HG03108 (cell line): ENCODE data around the gene PECR.
A peak's percentile ranks its signal among the peaks of the same experiment; 100 is the strongest.

ENCODE experiments used
- ATAC-seq: cut with Tn5 transposase; IDR thresholded peaks from one replicate; pipeline ENCODE4 v1.9.1; 2021; ENCODE audit warnings: moderate library complexity; ENCODE audit not compliant: unreplicated experiment

Gene PECR

DNA sequence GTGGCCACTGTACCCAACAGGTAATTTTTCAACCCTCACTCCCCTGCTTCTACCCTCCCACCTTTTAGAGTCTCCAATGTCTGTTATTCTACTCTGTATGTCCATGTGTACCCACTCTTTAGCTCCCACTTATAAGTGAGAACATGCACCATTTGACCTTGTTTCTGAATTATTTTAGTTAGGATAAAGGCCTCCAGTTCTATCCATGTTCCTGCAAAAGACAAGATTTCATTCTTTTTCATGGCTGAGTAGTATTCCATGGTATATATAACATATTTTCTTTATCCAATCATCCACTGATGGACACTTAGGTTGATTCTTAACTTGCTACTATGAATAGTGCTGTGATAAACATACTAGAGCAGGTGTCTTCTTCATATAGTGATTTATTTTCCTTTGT lies 9.1 kb downstream of the PECR start:
- ATAC-seq = no peak

GRCh38 chr2:216071111-216071851 lies 10.3 kb downstream of the PECR start:
- ATAC-seq = no peak

GRCh38 chr2:216070195-216070594 lies 11.4 kb downstream of the PECR start:
- ATAC-seq = no peak

DNA sequence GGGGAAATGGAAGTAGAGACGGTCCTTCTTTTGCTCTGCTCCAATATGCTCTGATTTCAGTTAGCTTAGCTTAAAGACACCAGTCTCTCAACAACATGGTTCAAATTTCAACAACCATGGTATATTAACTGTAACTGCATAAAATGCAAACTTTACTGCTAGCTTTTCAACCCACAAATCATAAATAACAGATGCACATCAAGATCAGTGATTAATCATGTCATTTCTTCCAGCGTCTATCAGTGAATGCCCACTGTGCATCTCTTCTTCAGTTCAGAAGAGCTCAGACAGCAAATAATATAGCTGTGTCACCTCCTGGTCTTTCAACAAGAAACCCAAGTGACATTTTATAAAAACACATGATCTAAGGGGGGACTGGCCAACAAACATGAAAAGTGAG lies 12.6 kb downstream of the PECR start:
- no peak for ATAC-seq

DNA sequence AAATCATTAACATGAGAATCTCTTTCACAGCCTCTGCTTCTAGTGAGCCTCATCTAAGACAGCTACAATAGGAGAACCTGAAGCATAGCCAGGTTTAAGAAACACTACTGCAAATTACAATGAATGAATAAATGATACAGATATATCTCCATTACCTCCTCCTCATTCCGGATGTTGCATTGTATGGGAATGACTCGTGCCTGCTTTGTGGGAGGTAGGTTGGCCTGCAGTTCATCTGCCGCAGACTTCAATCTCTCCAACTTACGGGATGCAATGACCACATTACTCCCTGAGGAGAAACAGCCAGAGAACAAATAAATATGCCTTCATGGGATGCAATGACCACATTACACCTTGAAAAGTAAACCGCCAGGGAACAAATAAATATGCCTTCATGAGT lies 15.4 kb downstream of the PECR start:
- no peak for ATAC-seq

DNA sequence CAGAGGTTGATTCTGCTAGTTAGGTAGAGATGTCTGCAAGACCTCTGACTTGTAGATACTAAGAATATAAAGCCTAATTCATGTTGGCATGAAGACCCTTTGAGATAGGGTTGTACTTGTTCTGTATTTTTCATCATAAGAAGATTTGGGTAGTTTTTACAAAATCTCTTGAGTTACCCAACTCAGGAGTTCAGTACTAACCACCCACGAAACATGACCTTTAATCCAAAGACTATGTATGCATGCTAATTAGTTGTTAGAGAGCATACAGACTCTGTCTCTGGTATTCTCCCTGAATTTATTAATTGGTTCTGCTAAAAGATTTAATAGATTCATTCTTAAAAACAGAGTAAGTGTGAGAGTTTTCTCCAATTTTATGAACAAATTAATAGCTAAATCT lies 16.9 kb downstream of the PECR start:
- ATAC-seq = no peak

DNA sequence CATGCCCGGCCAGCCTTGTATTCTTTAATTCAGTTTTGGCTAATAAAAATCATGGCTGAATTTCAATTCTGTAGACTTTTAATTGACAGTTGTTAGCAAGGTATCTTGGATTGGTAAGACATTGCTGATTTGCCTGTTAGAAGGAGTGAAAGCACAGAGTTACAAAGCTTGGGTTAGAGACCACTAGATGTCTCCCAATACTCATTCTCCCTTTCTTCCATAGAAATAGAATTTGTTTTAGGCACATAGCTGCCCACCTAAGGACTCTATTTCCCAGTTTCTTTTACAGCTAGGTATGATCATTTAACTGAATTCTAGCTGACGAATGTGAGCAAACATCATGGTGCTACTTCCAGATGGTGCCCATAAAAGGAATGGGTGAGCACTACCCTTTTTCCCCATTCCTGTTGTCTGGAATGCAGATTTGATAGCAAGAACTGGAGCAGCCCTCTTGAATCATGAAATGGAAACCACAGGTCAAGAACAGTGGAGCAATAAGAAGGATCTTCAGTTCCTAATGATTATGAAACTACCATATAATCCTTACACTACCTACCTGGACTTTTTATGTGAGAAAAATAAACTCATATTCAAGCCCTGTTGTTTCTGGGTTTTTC lies 17.5 kb downstream of the PECR start:
- ATAC-seq = no peak

GRCh38 chr2:216059233-216059834 lies 22.3 kb downstream of the PECR start:
- ATAC-seq = no peak

GRCh38 chr2:216057688-216058193 lies 23.9 kb downstream of the PECR start:
- peak; percentile 84 for ATAC-seq

DNA sequence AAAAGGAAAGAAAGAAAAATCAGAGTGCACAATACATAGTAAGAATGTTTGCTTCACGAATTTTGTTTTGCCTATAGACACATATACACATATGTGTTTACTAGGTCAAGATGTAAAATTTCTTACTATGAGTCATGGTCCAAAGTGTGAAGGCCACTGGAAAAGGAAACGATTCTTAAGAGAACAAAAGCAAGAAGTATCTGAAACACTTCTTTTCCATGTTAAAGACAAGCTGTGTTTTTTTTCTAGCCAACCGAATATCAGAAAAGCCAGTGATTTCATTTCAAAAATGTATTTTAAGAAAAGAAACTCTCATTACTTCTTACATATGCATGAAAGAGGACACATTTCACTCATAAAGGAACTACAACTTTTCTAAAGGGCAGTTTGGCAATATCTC lies 24.9 kb downstream of the PECR start:
- peak; percentile 37 for ATAC-seq

GRCh38 chr2:216055680-216056079 lies 25.9 kb downstream of the PECR start:
- no peak for ATAC-seq

DNA sequence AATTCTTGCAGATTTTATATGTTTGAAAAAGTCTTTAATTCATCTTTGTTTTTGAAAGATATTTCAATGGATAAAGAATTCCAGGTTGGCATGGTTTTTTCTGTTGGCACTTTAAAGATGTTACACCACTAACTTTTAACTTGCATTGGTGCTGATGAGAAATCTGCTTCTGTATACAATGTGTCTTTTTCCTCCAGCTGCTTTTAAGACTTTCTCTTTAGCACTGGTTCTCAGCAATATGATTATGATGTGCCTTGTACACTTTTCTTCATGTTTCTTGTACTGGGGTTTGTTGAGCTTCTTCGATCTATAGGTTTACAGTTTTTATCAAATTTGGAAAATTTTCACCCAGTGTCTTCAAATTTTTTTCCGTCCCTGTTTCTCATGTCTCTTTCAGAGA lies 29.2 kb downstream of the PECR start:
- no peak for ATAC-seq

- no peak for ATAC-seq
Observed at GRCh38 chr2:216051350-216051749, 30.3 kb downstream of the PECR start.

DNA sequence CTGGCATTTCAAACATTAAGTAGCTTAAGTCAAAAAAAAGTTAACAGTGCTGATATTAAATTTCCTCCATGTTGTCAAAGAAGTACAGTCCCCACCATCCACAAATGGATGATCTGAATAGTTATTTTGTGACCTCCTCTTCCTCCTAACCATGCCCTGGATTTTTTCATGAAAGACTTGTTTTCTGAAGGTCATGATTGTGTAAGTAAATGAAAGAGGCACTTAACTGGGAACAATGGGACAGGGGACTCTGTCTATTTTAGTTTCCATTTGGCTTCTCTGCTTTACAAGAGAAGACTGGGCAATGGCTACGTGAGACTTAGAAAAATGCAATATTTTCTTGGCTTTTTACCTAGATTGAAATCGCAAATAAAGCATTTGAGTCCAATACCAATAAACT lies 32.2 kb downstream of the PECR start:
- ATAC-seq = no peak

DNA sequence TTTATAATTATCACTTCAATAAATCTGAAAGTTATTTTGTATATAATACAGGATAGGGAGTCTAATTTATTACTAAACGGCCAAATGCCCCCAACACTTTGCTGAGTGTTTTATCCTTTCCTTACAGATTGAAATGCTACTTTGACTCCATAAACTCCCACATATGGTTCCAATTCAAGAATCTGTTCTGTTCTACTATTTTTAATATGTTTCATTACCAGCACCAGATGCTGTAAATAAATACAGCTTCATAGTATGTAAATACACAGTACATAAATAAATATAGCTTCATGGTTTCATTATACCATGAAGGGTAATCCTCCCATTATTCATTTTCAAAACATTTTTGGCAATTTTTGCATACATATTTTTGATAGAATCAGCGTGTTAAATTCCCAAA lies 34.2 kb downstream of the PECR start:
- ATAC-seq = no peak

- peak; percentile 91 for ATAC-seq
Observed at GRCh38 chr2:216044883-216045486, 36.6 kb downstream of the PECR start.

GRCh38 chr2:216043949-216044348 lies 37.7 kb downstream of the PECR start:
- ATAC-seq = no peak

- no peak for ATAC-seq
Observed at GRCh38 chr2:216041438-216041837, 40.2 kb downstream of the PECR start.

GRCh38 chr2:216039918-216040317 lies 41.7 kb downstream of the PECR start:
- ATAC-seq = no peak

DNA sequence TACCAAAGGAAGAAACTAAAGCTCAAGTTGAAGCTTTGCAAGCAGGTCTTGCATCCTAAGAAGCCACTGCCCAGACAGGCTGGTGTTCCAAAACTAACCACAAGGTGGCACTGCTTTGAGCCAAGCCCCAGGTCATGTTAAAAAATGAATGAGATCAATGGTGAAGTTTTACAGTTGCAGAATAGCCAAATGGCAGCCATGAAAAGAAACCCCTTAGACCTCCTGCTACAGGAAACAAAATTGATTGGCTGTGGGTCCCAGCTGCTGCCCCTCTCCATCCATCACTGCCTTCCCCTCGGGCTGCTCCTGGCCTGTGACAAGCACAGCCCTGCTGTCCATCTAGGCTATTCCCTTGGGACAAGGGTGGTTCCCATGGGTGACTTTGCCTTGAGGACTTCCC lies 47.5 kb downstream of the PECR start:
- ATAC-seq = peak; percentile 30

- peak; percentile 37 for ATAC-seq
Observed at GRCh38 chr2:216033403-216033802, 48.2 kb downstream of the PECR start.
